Measurements from ENCODE around the gene LRIT3.

- no peak for TF ChIP-seq CTCF (IDR thresholded peaks at IDR 0.05; ENCODE audit: low read depth, low read length, poor library complexity, severe bottlenecking)
- TF ChIP-seq EZH2phosphoT487 (IDR thresholded peaks at IDR 0.05; ENCODE audit: borderline replicate concordance, low read length) = no peak
Measured at GRCh38 chr4:109827672-109828071, 20.2 kb upstream of the LRIT3 start, which contains the start of gene RRH.
